ENCODE results near the gene TOPORS.

- TF ChIP-seq CTCF (conservative IDR thresholded peaks at IDR 0.05; ENCODE audit: low read length) (no peak), EZH2phosphoT487 (IDR thresholded peaks at IDR 0.05; ENCODE audit: borderline replicate concordance) (no peak)
Measured at GRCh38 chr9:32533336-32533735, 19.1 kb downstream of the TOPORS start.

All from Loucy (cell line).